Omental fat pad (tissue), 4 donors: ENCODE data around the gene LRRC58. TPM values are rescaled to one million over a fixed set of nuclear protein-coding genes. Genes with fewer than 3 reads are reported as not detected.
"Not testable (repeated sequence)": the region's sequence is repeated elsewhere in the genome, so short reads cannot be mapped to it uniquely, and the experiment has no call there.

Experiments used
- ATAC-seq: fragments of 150-250 bp; one replicate; pipeline ENCODE4 v1.9.1; 2016; ENCODE audit warnings: mild to moderate bottlenecking, moderate library complexity; ENCODE audit not compliant: low FRiP score
- DNase-seq: peaks from one replicate; pipeline ENCODE4 v3.0.0-alpha.2; 2019; ENCODE audit warnings: low spot score
- total RNA-seq, 4 donors: library from RNA; depleted of rRNA; stranded (reverse); fragments of >200 nt; gene quantifications; one replicate each; pipeline ENCODE4 v1.1.0, GENCODE V29; 2016
- TF ChIP-seq, protein P1 (sequence below), 3 donors: fragments of 450-650 bp; IDR thresholded peaks; one replicate each; pipeline ENCODE4 v1.5.1; 2016 to 2017; ENCODE audit warnings: antibody characterized with exemption in 3 of 3, mild to moderate bottlenecking in 3 of 3, moderate library complexity in 2 of 3

LRRC58 gene
- total RNA-seq, 4 donors from 2014 or later = 35.4 to 40.4 (median 35.9) TPM

DNA sequence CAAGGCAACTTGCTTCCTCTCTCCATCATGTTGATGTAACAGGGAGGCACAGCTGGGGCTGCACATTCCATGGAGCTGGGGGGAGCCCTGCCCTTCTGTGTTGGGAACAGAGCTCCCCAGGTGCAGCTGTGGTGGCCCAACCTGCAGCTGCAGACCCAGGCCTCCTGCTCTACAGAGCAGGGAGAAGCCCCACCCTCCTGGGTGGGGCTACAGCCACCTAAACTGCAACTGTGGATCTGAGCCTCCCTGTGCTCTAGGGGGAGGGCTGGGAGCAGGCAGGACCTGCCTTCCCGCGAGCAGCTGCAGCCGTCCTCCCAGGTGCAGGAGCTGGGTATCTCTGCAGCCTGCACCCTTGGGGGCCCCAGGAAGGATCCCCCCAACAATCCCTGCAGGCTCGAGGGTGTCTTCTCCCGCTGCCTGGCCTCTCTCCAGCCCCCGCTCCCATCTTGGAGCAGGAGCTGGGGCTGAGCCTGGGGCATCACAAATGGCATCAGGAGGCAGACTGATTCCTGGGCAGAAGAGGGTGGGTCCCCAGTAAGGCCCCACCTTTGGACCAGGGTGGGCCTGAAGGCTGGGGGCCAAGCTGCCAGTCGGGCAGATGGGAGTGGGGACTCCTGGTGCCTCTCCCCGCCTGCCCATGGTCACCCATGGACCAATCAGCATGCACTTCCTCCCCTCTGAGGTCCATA is 7.4 kb downstream of the LRRC58 start:
- DNase-seq (no peak), ATAC-seq (no peak)
- TF ChIP-seq, protein P1, sequence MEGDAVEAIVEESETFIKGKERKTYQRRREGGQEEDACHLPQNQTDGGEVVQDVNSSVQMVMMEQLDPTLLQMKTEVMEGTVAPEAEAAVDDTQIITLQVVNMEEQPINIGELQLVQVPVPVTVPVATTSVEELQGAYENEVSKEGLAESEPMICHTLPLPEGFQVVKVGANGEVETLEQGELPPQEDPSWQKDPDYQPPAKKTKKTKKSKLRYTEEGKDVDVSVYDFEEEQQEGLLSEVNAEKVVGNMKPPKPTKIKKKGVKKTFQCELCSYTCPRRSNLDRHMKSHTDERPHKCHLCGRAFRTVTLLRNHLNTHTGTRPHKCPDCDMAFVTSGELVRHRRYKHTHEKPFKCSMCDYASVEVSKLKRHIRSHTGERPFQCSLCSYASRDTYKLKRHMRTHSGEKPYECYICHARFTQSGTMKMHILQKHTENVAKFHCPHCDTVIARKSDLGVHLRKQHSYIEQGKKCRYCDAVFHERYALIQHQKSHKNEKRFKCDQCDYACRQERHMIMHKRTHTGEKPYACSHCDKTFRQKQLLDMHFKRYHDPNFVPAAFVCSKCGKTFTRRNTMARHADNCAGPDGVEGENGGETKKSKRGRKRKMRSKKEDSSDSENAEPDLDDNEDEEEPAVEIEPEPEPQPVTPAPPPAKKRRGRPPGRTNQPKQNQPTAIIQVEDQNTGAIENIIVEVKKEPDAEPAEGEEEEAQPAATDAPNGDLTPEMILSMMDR (IDR thresholded peaks at IDR 0.05) = no peak

GRCh38 chr3:120339362-120339761 is 9.8 kb downstream of the LRRC58 start:
- ATAC-seq (no peak), DNase-seq (no peak)
- TF ChIP-seq, protein P1 (IDR thresholded peaks at IDR 0.05) = no peak

GRCh38 chr3:120338517-120338916 is 10.6 kb downstream of the LRRC58 start:
- no peak for ATAC-seq
- DNase-seq = no peak
- TF ChIP-seq, protein P1 (IDR thresholded peaks at IDR 0.05) = no peak

GRCh38 chr3:120332646-120333045 is 16.5 kb downstream of the LRRC58 start:
- TF ChIP-seq, protein P1 (IDR thresholded peaks at IDR 0.05) = no peak
- DNase-seq (no peak), ATAC-seq (no peak)

GRCh38 chr3:120331076-120331475 is 18.1 kb downstream of the LRRC58 start:
- ATAC-seq = no peak
- TF ChIP-seq, protein P1 (IDR thresholded peaks at IDR 0.05) = no peak
- DNase-seq = no peak

DNA sequence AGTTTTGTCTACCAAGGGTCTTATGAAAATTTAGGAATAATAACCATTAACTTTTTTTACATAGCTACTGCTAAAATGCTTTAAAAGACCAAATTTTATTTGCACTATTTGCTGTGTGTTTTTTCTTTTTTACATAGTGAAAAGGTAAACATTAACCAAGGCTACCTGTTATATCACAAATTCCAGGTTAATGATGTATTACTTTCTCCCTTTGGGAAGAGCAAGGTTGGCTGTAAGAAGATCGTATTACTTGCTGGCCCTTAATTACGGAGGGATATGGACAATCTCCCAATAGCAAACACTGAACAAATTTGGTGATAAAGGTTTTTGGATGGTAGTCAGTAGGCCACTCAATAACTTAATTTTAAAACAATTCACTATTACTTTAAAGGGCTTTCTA is 22.4 kb downstream of the LRRC58 start:
- TF ChIP-seq, protein P1 (IDR thresholded peaks at IDR 0.05) = no peak
- ATAC-seq (no peak), DNase-seq (no peak)

GRCh38 chr3:120324190-120324589 is 25.0 kb downstream of the LRRC58 start:
- ATAC-seq (no peak), DNase-seq (no peak)
- TF ChIP-seq, protein P1 (IDR thresholded peaks at IDR 0.05) = no peak

DNA sequence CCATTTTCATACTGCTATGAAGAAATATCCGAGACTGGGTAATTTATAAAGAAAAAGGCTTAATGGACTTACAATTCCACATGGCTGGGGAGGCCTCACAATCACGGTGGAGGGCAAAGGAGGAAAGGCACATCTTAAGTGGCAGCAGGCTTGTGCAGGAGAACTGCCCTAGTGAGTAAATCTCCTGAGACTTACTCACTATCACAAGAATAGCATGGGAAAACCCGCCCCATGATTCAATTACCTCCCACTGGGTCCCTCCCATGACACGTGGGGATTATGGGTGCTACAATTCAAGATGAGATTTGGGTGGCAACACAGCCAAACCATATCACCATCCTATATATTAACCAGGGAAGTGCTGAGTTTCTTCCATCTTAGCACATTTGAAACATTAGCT is 25.4 kb downstream of the LRRC58 start:
- ATAC-seq, DNase-seq: not testable (repeated sequence)
